ENCODE results near the gene ZXDC. TPM values are rescaled to one million over a fixed set of nuclear protein-coding genes. Genes with fewer than 3 reads are reported as not detected.

ZXDC gene
- total RNA-seq, 1 experiment from 2014 or later, result 28.3 TPM

GRCh38 chr3:126448893-126449180 is 26.9 kb downstream of the ZXDC start:
- Histone ChIP-seq H3K9me3 (ENCODE audit: control insufficient read depth, low read depth, low read length) (no peaks in the 10 kb centered on the region), H4K5ac (ENCODE audit: insufficient read length, low read depth, low read length) (no peak overlapping the region), H3K4me1 (ENCODE audit: insufficient read depth, low read length) (no peaks in the 10 kb centered on the region), H3K27ac (ENCODE audit: insufficient read length, low read depth, low read length) (no peak overlapping the region), H3K14ac (ENCODE audit: insufficient read depth, low read length) (no peak overlapping the region), H2AFZ (ENCODE audit: low read length) (no peak overlapping the region), H2BK15ac (ENCODE audit: low read depth, low read length) (no peak overlapping the region), H3T11ph (ENCODE audit: low read length) (no peak overlapping the region), H3K4me2 (ENCODE audit: insufficient read depth, insufficient read length, low read length) (no peak overlapping the region), H3K23me2 (ENCODE audit: insufficient read length, low read depth, low read length, poor library complexity, severe bottlenecking) (no peaks in the 10 kb centered on the region), H2BK12ac (ENCODE audit: insufficient read length, low read depth, low read length) (no peak overlapping the region), H2BK20ac (ENCODE audit: low read depth, low read length, poor library complexity, severe bottlenecking) (no peak overlapping the region), H3K79me2 (ENCODE audit: insufficient read depth, low read length) (no peaks in the 10 kb centered on the region), H2BK120ac (ENCODE audit: low read depth, low read length, poor library complexity, severe bottlenecking) (no peak overlapping the region), H3K56ac (ENCODE audit: insufficient read length, low read depth, low read length) (no peak overlapping the region), H4K8ac (replicated peaks; ENCODE audit: insufficient read length, low read depth, low read length) (no peak overlapping the region), H2BK5ac (ENCODE audit: insufficient read length, low read length) (no peak overlapping the region), H4K20me1 (ENCODE audit: control insufficient read depth, insufficient read depth, insufficient read length) (no peaks in the 10 kb centered on the region), H3K18ac (ENCODE audit: insufficient read length, low read depth, low read length) (no peak overlapping the region), H3K23ac (ENCODE audit: insufficient read length, low read depth, low read length) (no peak overlapping the region), H3K79me1 (ENCODE audit: insufficient read depth, low read depth, low read length, poor library complexity, severe bottlenecking) (no peaks in the 10 kb centered on the region), H2AK5ac (ENCODE audit: insufficient read length, low read length) (no peak overlapping the region), H3K9ac (ENCODE audit: extremely low read depth, insufficient read length, low read length) (no peak overlapping the region), H3K27me3 (ENCODE audit: insufficient read depth, low read length) (no peaks in the 10 kb centered on the region), H4K91ac (ENCODE audit: insufficient read length, low read depth, low read length) (no peak overlapping the region), H3K4ac (ENCODE audit: low read depth, low read length) (no peak overlapping the region)
- Mint-ChIP-seq H3K27ac (peak overlapping the region in 1 of 3 experiments; percentile 70; a peak in 1 of 7 replicates), H3K9me3 (no peaks in the 10 kb centered on the region), H3K36me3 (ENCODE audit: insufficient read depth in 1 of 3, low read depth in 3 of 3) (peaks cover 7 to 27% (median 20%) of the 10 kb centered on the region in 3 experiments), H3K27me3 (ENCODE audit: low read depth) (no peaks in the 10 kb centered on the region; the same call in 1 of the 2 replicates), H3K4me3 (no peak overlapping the region), H3K4me1 (peaks cover 10 to 12% of the 10 kb centered on the region in 2 experiments)
- no peak for TF ChIP-seq CTCF (conservative IDR thresholded peaks at IDR 0.05)
- DNase-seq, result peak; percentile 27
- WGBS (ENCODE audit: extremely low coverage, insufficient read length, low lambda C conversion rate), result no CpG with 5 or more reads among the region's 8 CpGs
